GM12801 (cell line): ENCODE results near the gene B4GALT6.

Experiments used
- CTCF ChIP-seq: IDR thresholded peaks from one replicate; pipeline ENCODE4 v1.5.1; 2011; ENCODE audit warnings: control low read depth; ENCODE audit not compliant: insufficient read length; ENCODE audit errors: extremely low read depth

The B4GALT6 gene

GRCh38 chr18:31719363-31720006 is 35.1 kb upstream of the B4GALT6 start:
- TF ChIP-seq CTCF = no peak

- no peak for TF ChIP-seq CTCF
These were observed 34.0 kb upstream of the B4GALT6 start for GRCh38 chr18:31718386-31718785.

GRCh38 chr18:31716362-31716761 is 32.0 kb upstream of the B4GALT6 start:
- no peak for TF ChIP-seq CTCF

- TF ChIP-seq CTCF = no peak
These were observed 27.2 kb upstream of the B4GALT6 start for GRCh38 chr18:31711365-31712172.

GRCh38 chr18:31710826-31711225 is 26.4 kb upstream of the B4GALT6 start:
- no peak for TF ChIP-seq CTCF

GRCh38 chr18:31707815-31708214 is 23.4 kb upstream of the B4GALT6 start:
- no peak for TF ChIP-seq CTCF

GRCh38 chr18:31702449-31702848 is 18.1 kb upstream of the B4GALT6 start:
- TF ChIP-seq CTCF = no peak
